HG03558 (cell line): ENCODE data around the gene CCDC33.

ENCODE experiments used
- ATAC-seq: cut with Tn5 transposase; IDR thresholded peaks from one replicate; pipeline ENCODE4 v1.9.1; 2021; ENCODE audit warnings: moderate number of reproducible peaks; ENCODE audit not compliant: unreplicated experiment; ENCODE audit errors: extremely low read depth

The CCDC33 gene

GRCh38 chr15:74253211-74253921 lies 17.2 kb downstream of the CCDC33 start:
- no peak for ATAC-seq

- ATAC-seq = no peak
These were observed 21.0 kb downstream of the CCDC33 start for GRCh38 chr15:74257105-74257504.

- no peak for ATAC-seq
These were observed 21.5 kb downstream of the CCDC33 start for GRCh38 chr15:74257623-74258022.

GRCh38 chr15:74258456-74259291 lies 22.5 kb downstream of the CCDC33 start:
- ATAC-seq = no peak

GRCh38 chr15:74259292-74259648 lies 23.1 kb downstream of the CCDC33 start:
- ATAC-seq = no peak

GRCh38 chr15:74259821-74260607 lies 23.9 kb downstream of the CCDC33 start:
- ATAC-seq = no peak

- ATAC-seq = no peak
These were observed 24.9 kb downstream of the CCDC33 start for GRCh38 chr15:74261041-74261440.

GRCh38 chr15:74261685-74262084 lies 25.6 kb downstream of the CCDC33 start:
- ATAC-seq = no peak

- ATAC-seq = no peak
These were observed 26.0 kb downstream of the CCDC33 start for GRCh38 chr15:74262151-74262550.

- no peak for ATAC-seq
These were observed 26.5 kb downstream of the CCDC33 start for GRCh38 chr15:74262625-74263024.

- no peak for ATAC-seq
These were observed 27.3 kb downstream of the CCDC33 start for GRCh38 chr15:74263466-74263865.

GRCh38 chr15:74264081-74264501 lies 28.0 kb downstream of the CCDC33 start:
- no peak for ATAC-seq

- no peak for ATAC-seq
These were observed 29.0 kb downstream of the CCDC33 start for GRCh38 chr15:74265046-74265639.

GRCh38 chr15:74268020-74268419 lies 31.9 kb downstream of the CCDC33 start:
- no peak for ATAC-seq

- no peak for ATAC-seq
These were observed 33.4 kb downstream of the CCDC33 start for GRCh38 chr15:74269362-74270035.

GRCh38 chr15:74270155-74270554 lies 34.0 kb downstream of the CCDC33 start:
- ATAC-seq = no peak

- ATAC-seq = no peak
These were observed 34.9 kb downstream of the CCDC33 start for GRCh38 chr15:74270854-74271520.

- ATAC-seq = no peak
These were observed 36.7 kb downstream of the CCDC33 start for GRCh38 chr15:74272812-74273211.

- no peak for ATAC-seq
These were observed 38.4 kb downstream of the CCDC33 start for GRCh38 chr15:74274470-74275038.
